GM12875 (cell line): ENCODE results near the gene BOLA2B.
"Not testable (repeated sequence)": the region's sequence is repeated elsewhere in the genome, so short reads cannot be mapped to it uniquely, and the experiment has no call there.

Experiments used
- H3K4me3 ChIP-seq: one replicate; pipeline ENCODE4 v1.5.1; 2011; ENCODE audit warnings: low read depth, low read length, control low read depth
- TF ChIP-seq, protein P1 (sequence below): IDR thresholded peaks from 2 replicates; pipeline ENCODE4 v1.5.1; 2011; ENCODE audit warnings: low read depth, mild to moderate bottlenecking, control low read depth, inconsistent platforms, low read length, moderate library complexity, borderline replicate concordance; ENCODE audit not compliant: insufficient read depth

The BOLA2B gene

DNA sequence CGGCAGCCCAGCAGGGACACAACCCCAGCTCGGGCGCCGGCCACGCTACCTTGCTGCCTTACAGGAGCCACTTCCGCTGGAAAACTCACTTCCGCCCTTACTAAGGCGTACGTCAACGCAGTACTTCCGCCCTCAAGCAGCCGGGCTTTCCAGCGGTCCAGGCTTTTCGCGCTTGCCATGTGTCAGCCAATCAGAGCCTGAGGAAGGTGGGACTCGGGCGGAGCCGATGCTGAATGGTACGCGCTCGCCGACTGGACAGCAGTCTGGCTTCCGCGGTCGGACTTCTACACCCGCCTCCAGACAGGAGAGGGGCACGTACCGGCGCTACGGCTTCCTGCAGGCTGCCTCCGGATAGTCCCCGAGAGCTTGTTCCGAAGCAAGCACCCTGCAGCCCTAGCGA, at the start of gene BOLA2B, which contains the start of gene SLX1A:
TSS of gene BOLA2B (minus strand) at position 52 of the 400 bp plus-strand sequence. CDS start 71 bp downstream, outside the sequence.
TSS of gene SLX1A (plus strand) at position 261 of the 400 bp plus-strand sequence. CDS start 210 bp downstream, outside the sequence.
- peak within 1 kb of the TSS; percentile 54 for H3K4me3 ChIP-seq

DNA sequence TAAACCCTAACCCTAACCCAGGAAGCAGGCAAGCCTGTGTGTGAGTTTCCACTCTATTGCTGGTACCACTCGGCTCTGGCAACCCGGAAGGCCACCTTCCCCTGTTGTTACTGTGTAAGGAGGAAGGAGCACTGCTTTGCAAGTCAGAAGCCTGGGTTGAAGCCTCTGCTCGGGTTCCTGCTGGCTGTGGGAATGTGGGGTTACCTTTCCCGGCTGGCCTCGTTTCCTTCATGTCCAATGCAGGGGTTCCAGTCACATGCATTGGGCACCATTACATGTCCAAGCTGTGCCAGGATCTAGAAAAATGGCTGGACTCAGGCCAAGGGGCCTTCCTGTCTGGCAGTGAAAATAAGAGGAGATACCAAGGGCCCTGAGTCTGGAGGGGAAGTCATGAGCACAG, 23.6 kb upstream of the BOLA2B start:
- H3K4me3 ChIP-seq = not testable (repeated sequence)

DNA sequence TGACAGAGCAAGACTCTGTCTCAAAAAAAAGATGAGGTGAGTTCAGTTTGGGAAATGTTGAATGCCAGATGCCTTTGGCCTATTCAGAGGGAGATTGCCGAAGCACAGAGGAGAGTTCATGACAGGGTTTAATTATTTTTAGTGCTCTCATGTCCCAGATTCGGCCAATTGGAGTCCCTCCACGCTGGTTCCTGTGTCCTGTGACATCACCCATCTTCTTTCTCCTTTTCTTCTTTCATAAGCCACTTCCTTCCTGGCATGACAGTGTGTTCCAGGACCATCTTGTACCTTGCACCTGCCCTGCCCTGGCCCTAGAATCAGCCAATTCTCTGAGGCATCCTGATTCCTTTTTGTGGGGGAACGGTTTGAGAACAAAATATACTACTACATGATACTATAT, 17.9 kb upstream of the BOLA2B start:
- H3K4me3 ChIP-seq = not testable (repeated sequence)

DNA sequence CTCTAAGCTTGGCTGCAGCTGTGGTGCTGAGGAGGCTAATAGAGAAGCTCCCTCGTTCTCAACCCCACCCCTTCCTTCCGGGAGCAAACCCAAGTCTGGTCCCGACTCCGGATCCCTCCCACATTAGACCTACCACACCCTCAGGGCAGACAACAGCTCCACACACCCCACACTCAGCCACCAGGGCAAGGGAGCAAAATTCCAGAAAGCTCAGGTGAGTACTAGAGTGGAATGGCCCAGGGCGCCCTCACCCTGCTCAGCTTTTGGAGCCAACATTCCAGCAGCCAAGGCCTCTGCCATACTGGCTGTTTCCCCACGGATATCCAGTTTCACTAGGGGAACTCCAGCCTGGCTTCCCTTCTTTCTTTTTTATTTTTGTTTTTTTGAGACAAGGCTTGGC, 15.6 kb upstream of the BOLA2B start:
- H3K4me3 ChIP-seq = not testable (repeated sequence)

DNA sequence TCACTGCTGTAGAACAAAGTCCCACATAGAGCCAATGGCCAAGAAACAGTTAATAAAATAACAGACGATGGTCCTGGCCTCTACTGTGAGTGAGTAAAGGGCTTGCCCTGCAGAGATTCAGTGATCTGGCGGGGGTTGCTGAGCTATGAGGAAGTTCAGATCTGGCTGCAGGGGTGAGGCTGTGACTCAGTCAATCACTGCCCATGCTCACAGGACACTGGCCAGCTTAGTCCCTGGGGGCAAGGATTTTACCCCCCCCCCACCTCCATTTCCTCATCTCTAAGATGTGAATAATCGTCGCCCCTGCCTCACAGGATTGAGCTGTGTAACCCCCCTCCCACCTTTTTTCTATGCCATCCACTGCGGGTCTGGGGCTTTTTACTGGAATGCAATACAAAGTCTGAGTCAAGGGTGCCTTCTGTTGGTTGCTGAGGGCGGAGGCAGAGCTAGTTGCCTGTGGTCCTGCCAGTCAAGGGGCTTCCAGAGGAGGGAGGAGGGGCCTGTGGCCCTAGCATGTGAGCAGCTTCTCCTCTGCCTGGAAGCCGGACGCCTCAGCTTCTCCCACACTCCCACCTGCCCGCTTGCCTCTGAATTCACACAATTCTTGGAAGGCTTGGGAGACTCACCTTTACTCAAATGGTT, 13.7 kb upstream of the BOLA2B start:
- H3K4me3 ChIP-seq = not testable (repeated sequence)

DNA sequence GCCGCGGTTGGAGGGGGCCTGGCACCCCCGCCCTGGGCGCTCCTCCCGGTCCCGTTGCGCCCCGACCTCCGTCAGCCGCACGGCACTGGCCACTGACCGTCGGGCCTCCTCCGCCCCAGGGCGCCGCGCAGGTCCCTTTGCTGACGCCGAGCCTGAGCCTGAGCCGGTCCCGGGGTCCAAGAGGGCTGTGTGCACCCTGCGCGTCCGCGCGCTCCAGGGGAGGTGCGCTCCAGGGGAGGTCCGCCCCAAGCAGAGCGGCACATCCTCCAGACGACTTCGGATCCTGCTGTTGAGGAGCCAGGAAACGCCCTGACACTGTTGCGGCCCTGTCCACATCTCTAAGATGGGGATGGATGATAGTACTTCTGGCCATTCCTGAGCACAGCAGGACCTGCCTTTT, 12.8 kb upstream of the BOLA2B start:
- H3K4me3 ChIP-seq = not testable (repeated sequence)

DNA sequence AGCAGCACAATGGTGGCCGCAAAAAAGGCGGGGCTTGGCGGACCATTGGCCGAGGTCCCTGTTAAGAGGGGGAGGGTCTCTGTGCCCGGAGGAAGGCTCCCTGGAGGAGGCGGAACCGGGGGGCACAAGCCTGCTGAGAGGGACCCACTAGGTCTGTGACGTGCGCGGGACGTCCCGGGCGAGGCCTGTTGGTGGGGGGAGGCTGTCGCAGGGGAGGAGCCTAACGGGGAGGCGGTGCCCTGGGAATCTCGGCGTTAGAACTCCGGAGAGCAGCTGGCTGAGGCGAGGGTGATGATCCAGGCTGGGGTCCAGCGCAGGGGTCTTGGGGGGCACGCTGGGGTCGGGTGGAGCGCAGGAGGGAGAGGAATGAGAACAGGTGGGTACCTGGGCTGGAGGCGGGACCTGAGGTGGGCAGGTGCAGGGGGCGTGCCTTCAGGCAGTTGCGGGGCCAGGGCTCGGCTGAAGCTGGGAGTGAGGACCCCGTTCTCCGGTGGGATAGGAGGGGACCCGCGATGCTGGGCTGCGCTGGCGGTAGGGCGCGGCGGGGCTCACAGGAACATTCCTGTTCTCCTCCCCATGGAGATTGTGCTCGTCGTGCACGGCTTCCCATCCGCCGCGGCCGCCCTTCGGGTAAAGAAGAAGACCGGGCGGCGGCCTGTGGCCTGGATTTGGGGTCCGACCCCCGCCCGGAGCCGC, 12.2 kb upstream of the BOLA2B start:
- H3K4me3 ChIP-seq = not testable (repeated sequence)

DNA sequence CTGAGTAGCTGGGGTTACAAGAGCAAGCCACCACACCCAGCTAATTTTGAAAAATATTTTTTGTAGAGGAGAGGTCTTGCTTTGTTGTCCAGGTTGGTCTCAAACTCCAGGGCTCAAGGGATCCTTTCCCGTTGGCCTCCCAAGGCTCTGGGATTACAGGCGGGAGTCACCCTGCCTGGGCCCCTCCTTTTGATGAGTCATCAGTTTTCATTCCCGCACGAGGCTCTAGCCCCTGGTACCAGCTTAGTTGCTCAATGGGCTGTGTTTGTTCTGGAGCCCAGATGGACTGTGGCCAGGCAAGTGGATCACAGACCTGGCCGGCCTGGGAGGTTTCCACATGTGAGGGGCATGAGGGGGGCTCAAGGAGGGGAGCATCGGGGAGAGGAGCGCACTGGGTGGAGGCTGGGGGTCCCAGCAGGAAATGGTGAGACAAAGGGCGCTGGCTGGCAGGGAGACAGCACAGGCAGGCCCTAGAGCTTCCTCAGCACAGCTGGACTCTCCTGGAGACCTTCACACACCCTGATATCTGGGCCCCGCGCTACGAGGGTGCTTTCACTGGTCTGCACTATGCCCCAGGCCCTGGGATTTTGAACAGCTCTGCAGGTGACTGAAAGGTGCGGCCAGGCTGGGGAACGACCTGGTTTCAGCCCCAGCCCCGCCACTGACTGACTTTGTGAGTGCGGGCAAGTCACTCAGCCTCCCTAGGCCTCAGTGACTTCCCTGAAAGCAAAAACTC, 6.3 kb upstream of the BOLA2B start:
- H3K4me3 ChIP-seq = not testable (repeated sequence)

DNA sequence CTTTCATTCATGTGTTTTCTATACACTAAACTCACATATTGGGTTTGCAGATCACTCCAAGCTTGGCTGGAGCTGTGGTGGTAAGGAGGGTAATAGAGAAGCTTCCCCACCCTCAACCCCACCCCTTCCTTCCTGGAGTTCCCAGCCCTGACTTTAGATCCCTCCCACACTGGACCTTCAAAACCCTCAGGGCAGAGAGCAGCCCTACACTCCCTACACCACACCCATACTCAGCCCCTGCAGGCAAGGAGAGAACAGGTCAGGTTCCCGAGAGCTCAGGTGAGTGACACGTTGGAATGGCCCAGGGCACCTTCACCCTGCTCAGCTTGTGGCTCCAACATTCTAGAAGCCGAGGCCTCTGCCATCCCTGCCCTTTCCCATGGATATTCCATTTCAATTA, 5.6 kb upstream of the BOLA2B start, which contains the start of gene SULT1A3:
TSS of gene SULT1A3 (plus strand) at position 207 of the 400 bp plus-strand sequence. CDS start 1,474 bp downstream, outside the sequence.
- H3K4me3 ChIP-seq = not testable (repeated sequence)

DNA sequence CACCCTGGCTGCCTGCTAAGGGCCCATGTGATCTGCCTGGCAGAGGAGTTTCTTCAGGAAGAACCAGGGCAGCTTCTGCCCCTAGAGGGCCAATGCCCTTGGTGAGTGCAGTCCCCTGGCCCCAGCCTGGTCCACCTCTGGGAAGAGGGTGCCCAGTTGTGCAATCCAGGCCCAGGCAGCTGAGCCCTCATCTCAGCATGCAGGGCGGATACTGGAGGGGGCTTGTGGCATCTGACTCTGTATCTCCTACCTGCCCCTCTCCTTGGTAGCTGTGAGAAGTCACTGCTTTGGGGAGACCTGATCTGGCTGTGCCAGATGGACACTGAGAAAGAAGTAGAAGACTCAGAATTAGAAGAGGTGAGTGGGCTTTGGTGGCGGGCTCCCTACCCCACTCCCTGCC, 3.5 kb upstream of the BOLA2B start:
- not testable (repeated sequence) for H3K4me3 ChIP-seq

DNA sequence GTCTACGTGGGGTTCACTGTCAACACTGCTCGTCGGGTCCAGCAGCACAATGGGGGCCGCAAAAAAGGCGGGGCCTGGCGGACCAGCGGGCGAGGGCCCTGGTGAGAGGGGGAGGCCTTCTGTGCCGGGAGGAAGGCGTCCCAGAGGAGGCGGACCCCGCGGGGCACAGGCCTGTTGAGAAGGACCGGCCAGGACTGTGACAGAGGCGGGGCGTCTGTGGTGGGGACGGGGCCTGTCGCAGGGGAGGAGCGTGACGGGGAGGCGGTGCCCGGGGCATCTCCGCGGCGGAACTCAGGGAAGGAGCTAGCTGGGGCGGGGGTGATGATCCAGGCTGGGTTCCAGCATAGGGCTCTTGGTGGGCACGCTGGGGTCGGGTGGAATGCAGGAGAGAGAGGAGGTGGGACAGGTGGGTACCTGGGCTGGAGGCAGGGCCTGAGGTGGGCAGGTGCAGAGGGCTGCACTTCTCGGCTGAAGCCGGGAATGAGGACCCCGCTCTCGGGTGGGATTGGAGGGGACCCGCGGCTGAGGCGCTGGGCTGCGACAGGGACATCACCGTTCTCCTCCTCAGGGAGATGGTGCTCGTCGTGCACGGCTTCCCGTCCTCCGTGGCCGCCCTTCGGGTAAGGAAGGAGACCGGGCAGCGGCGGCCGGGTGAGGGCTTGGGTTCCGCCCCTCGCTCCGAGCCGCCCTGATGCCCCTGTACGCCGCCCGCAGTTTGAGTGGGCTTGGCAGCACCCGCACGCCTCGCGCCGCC, 883 bp upstream of the BOLA2B start:
- peak overlapping the region; percentile 54 for H3K4me3 ChIP-seq

DNA sequence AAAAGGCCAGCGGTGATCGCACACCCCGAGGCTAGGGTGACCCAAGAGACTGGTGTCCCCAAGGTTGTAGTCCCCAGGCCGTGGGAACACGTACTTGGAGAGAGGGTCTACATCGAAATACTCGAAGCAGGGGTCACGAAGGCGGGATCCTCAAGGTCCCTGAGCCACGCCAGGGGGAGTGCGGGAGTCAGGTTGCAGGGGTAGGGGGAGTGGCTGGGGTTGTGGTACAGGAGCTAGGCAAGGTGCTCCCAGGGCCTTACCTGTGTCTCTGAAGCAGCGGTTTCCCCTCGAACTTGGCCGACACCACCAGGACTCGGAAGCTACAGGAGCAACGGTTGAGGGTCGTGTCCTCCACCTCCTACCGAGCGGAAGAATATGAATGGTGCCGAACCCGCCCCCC, 368 bp downstream of the BOLA2B start:
- H3K4me3 ChIP-seq = not testable (repeated sequence)

DNA sequence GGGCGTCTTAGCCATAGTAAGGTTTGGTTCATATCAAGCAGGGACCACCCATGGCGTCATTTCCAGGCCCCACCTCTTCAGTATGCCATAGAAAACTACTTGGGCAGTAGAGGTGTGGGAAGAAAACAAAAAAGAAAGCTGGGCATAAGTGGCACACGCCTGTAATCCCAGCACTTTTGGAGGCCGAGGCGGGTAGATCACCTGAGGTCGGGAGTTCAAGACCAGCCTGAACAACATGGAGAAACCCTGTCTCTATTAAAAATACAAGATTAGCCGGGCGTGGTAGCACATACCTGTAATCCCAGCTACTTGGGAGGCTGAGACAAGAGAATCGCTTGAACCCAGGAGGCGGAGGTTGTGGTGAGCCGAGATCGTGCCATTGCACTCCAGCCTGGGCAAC, 2.3 kb downstream of the BOLA2B start:
- not testable (repeated sequence) for H3K4me3 ChIP-seq

DNA sequence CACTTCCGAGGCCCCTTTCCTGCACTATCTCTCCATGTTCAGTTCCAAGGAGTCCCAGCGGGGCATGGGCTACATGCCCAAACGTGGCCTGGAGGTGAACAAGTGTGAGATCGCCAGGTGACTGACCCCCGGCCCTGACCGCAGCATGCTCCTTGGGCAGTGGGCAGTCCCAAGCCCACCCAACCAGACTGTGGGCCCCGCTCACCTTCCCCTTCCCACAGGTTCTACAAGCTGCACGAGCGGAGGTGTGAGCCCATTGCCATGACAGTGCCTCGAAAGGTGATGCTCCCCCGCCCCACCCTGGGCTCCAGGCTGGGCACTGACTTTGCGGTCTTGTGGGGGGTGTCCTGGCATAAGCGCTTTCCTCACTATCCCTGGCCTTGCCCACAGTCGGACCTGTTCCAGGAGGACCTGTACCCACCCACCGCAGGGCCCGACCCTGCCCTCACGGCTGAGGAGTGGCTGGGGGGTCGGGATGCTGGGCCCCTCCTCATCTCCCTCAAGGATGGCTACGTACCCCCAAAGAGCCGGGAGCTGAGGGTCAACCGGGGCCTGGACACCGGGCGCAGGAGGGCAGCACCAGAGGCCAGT, 5.4 kb downstream of the BOLA2B start:
- peak overlapping the region; percentile 95 for H3K4me3 ChIP-seq
- TF ChIP-seq, protein P1, sequence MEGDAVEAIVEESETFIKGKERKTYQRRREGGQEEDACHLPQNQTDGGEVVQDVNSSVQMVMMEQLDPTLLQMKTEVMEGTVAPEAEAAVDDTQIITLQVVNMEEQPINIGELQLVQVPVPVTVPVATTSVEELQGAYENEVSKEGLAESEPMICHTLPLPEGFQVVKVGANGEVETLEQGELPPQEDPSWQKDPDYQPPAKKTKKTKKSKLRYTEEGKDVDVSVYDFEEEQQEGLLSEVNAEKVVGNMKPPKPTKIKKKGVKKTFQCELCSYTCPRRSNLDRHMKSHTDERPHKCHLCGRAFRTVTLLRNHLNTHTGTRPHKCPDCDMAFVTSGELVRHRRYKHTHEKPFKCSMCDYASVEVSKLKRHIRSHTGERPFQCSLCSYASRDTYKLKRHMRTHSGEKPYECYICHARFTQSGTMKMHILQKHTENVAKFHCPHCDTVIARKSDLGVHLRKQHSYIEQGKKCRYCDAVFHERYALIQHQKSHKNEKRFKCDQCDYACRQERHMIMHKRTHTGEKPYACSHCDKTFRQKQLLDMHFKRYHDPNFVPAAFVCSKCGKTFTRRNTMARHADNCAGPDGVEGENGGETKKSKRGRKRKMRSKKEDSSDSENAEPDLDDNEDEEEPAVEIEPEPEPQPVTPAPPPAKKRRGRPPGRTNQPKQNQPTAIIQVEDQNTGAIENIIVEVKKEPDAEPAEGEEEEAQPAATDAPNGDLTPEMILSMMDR = no peak
